Left kidney (tissue), 2 donors: Measurements from ENCODE around the gene PLCH2. TPM values are rescaled to one million over a fixed set of nuclear protein-coding genes. Genes with fewer than 3 reads are reported as not detected.

Experiments
- DNase-seq: peaks from one replicate; pipeline ENCODE4 v3.0.0-alpha.2; 2013
- polyA plus RNA-seq: library from polyadenylated mRNA; unstranded; fragments of 120-200 nt; gene quantifications from one replicate; pipeline ENCODE4 v1.2.1, GENCODE V29; 2013; ENCODE audit not compliant: insufficient read length

The PLCH2 gene
- polyA plus RNA-seq, 1 donor = 0.80 TPM

- DNase-seq = no peak
These were observed 39.0 kb downstream of the PLCH2 start for GRCh38 chr1:2514863-2515762.

- no peak for DNase-seq
These were observed 39.6 kb downstream of the PLCH2 start for GRCh38 chr1:2515763-2516080.

GRCh38 chr1:2516124-2516523, 40.0 kb downstream of the PLCH2 start:
- no peak for DNase-seq

GRCh38 chr1:2516946-2517345, 40.9 kb downstream of the PLCH2 start:
- DNase-seq = no peak

GRCh38 chr1:2517966-2518365, 41.9 kb downstream of the PLCH2 start:
- DNase-seq = no peak

- DNase-seq = no peak
These were observed 42.4 kb downstream of the PLCH2 start for GRCh38 chr1:2518528-2518927.

GRCh38 chr1:2519029-2519685, 43.1 kb downstream of the PLCH2 start:
- DNase-seq = no peak

- DNase-seq = no peak
These were observed 43.6 kb downstream of the PLCH2 start for GRCh38 chr1:2519729-2520128.

- DNase-seq = no peak
These were observed 44.1 kb downstream of the PLCH2 start for GRCh38 chr1:2520206-2520605.

- no peak for DNase-seq
These were observed 44.7 kb downstream of the PLCH2 start for GRCh38 chr1:2520806-2521205.

- no peak for DNase-seq
These were observed 46.1 kb downstream of the PLCH2 start for GRCh38 chr1:2522230-2522629.

- no peak for DNase-seq
These were observed 47.3 kb downstream of the PLCH2 start for GRCh38 chr1:2523191-2523890.

GRCh38 chr1:2523891-2524609, 48.0 kb downstream of the PLCH2 start:
- DNase-seq = no peak

GRCh38 chr1:2525572-2525919, 49.5 kb downstream of the PLCH2 start:
- no peak for DNase-seq

- peak; percentile 92 for DNase-seq
These were observed 50.1 kb downstream of the PLCH2 start, which contains the start of gene PANK4 for GRCh38 chr1:2525920-2526823. PANK4 (minus strand) TSS chr1:2526596; CDS start chr1:2526587, 9 bp downstream.

GRCh38 chr1:2526824-2527555, 50.9 kb downstream of the PLCH2 start:
- DNase-seq = no peak

GRCh38 chr1:2527556-2527860, 51.4 kb downstream of the PLCH2 start:
- no peak for DNase-seq

GRCh38 chr1:2528016-2528415, 51.9 kb downstream of the PLCH2 start:
- DNase-seq = no peak

GRCh38 chr1:2528611-2528965, 52.5 kb downstream of the PLCH2 start:
- no peak for DNase-seq

- DNase-seq = no peak
These were observed 53.1 kb downstream of the PLCH2 start for GRCh38 chr1:2528966-2529783.
